ENCODE data around the gene SP3.

The SP3 gene

DNA sequence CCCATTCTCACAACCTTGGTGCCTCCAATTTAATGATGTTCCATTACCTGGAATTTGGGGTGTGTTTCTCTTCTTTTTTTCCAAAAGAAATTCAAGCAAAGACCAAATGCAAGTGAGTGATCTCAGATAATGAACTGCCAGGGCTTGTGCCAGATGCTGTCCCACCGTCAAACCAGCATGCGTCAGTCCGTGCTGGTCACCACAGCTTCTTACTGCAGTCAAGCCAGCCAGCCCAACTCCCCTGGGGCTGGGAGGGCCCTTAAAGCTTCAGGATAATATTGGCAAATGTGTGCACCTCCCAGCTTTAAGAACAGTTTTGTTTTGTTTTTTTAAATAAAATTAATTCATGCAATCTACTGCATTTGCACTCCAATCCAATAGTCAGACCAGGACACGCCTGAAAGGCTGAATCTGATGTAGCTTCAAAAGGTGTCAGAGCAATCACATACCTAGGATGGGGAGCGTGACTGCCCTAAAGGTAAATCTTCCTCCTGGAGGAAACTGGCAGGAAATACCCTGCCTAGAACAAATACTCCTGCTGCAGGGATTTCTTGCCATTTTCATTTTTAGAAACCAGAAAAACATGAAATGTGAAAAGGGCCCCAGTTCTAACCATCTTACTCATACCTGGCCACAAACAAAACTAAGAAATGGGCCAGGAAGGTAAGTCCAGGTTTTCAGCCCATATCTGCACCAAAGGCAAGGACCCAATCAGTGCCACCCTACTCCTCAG lies 26.8 kb upstream of the SP3 start:
- TF ChIP-seq POLR2A (IDR thresholded peaks at IDR 0.05; ENCODE audit: extremely low read depth, insufficient read length) (no peak), MYC (IDR thresholded peaks at IDR 0.05; ENCODE audit: low read depth, low read length) (no peak)
- TF ChIP-seq, protein P1, sequence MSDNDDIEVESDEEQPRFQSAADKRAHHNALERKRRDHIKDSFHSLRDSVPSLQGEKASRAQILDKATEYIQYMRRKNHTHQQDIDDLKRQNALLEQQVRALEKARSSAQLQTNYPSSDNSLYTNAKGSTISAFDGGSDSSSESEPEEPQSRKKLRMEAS (IDR thresholded peaks at IDR 0.05; ENCODE audit: low read depth, low read length), result no peak
- TF ChIP-seq, protein P2, sequence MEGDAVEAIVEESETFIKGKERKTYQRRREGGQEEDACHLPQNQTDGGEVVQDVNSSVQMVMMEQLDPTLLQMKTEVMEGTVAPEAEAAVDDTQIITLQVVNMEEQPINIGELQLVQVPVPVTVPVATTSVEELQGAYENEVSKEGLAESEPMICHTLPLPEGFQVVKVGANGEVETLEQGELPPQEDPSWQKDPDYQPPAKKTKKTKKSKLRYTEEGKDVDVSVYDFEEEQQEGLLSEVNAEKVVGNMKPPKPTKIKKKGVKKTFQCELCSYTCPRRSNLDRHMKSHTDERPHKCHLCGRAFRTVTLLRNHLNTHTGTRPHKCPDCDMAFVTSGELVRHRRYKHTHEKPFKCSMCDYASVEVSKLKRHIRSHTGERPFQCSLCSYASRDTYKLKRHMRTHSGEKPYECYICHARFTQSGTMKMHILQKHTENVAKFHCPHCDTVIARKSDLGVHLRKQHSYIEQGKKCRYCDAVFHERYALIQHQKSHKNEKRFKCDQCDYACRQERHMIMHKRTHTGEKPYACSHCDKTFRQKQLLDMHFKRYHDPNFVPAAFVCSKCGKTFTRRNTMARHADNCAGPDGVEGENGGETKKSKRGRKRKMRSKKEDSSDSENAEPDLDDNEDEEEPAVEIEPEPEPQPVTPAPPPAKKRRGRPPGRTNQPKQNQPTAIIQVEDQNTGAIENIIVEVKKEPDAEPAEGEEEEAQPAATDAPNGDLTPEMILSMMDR (IDR thresholded peaks at IDR 0.05; ENCODE audit: low read depth, low read length), result no peak
- DNase-seq (ENCODE audit: low read depth), result no peak
- H3K4me3 ChIP-seq (ENCODE audit: low read depth, low read length), result no peak overlapping the region

DNA sequence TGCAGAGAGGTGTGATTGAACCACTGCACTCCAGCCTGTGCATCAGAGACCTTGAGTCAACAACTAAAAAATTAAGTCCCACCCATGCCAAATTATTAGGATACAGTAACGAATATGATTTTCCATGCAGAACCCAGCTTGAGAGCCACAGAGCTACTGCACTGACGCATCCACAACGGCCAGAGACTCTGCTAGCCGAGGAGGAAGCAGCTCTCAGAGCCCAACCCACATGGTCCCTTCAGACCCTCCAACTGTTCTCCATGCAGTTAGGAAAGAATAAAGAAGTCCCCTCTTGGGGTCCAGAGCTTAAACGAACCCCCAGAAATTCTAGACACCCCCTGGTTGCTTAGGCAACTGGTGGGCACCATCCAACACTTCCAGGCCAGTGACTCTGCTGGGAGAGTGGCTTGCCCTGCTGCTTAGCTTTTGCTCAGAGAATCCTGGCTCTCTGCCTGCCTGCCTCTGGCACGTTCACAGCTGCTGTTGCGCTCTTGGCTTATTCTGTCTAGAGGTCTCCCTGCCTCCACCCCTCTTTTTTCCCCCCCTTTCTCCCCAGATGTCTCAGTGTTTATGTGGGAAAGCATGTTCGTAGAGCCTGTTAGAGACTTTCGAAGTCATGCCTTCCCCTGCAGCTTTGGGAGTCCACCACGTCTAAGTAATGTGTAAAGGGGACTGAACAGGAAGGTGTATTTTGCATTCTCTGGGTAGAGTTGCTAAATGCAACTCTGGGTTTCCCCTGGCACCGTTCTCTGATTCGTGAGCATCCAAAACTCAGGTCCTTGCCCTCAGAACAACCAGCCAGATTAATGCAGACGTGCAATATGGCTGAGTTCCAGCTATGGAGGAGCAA lies 26.0 kb upstream of the SP3 start:
- no peak overlapping the region for H3K4me3 ChIP-seq (ENCODE audit: low read depth, low read length)
- DNase-seq (ENCODE audit: low read depth), result no peak
- no peak for TF ChIP-seq POLR2A (IDR thresholded peaks at IDR 0.05; ENCODE audit: extremely low read depth, insufficient read length)
- TF ChIP-seq MYC (IDR thresholded peaks at IDR 0.05; ENCODE audit: low read depth, low read length), result no peak
- TF ChIP-seq, protein P2 (IDR thresholded peaks at IDR 0.05; ENCODE audit: low read depth, low read length), result no peak
- TF ChIP-seq, protein P1 (IDR thresholded peaks at IDR 0.05; ENCODE audit: low read depth, low read length), result no peak

DNA sequence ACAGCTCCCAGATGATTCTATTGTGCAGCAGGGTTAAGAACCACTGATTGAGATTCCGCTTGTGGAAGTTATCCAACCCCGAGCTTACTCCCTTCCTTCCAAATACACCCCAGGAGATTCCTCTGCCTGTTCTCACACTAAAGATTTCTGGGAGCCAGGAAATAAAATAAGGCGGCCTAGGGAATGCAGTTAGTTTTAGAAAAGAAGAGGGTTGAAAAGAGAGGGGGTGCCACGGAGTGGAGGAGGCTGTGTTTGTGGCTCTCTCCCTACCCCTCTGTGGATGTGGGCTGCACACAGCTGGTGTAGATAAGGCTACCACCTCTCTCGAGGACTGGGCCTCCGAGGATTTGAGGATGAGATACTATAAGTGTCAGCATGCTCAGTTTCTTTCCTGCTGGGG lies 25.1 kb upstream of the SP3 start:
- no peak overlapping the region for H3K4me3 ChIP-seq (ENCODE audit: low read depth, low read length)
- no peak for DNase-seq (ENCODE audit: low read depth)
- no peak for TF ChIP-seq MYC (IDR thresholded peaks at IDR 0.05; ENCODE audit: low read depth, low read length)

DNA sequence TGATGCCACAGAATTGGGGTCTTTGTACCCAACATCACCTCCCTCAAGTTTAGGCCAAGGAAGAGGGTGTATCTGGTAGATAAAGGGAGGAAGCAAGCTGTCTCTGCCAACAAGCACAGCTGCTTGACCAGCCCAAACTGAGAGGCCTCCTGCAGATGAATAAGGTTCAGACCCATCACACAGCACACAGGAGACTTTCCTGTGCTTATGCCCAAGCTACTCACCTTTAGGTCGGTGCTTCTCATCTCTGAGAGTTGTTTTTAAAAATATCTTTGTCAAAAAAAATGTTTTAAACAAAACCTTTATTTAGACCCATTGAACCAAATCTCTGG lies 24.7 kb upstream of the SP3 start:
- no peak overlapping the region for H3K4me3 ChIP-seq (ENCODE audit: low read depth, low read length)
- TF ChIP-seq MYC (IDR thresholded peaks at IDR 0.05; ENCODE audit: low read depth, low read length), result no peak
- TF ChIP-seq, protein P1 (IDR thresholded peaks at IDR 0.05; ENCODE audit: low read depth, low read length), result no peak
- TF ChIP-seq POLR2A (IDR thresholded peaks at IDR 0.05; ENCODE audit: extremely low read depth, insufficient read length), result no peak
- TF ChIP-seq, protein P2 (IDR thresholded peaks at IDR 0.05; ENCODE audit: low read depth, low read length), result no peak
- DNase-seq (ENCODE audit: low read depth), result no peak

DNA sequence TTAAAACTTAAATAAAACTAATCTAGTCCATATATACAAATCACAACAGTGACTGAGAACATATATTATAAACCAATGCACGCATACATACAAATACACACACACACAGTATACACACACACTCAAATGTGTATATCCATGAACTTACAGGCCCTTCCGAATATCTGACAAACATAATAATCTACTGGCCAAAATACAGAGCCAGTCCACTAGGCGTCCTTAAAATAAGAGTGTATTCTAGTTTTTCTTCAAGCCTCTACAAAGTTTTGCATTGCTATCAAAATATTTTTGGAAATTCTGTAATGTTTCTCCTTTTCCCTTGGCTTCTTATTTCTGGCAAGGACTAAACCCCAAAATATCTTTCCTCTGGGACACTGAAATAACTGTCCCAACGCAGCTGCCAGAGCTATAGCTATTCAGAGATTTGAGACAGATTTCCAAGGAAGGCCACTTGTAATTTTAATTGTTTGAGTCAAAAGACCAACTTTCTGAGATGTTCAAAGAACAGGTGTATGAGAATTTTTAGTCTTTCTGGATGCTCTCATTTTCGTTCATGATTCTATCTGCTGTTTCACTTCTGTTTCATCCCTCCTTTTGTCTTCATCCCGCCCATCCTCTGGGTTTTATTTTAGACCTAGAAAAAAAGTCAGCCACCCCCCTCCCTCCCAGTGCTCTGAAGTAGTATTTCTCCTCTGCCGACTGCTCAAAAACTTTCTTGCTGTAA lies 24.1 kb upstream of the SP3 start:
- H3K4me3 ChIP-seq (ENCODE audit: low read depth, low read length), result no peak overlapping the region
- TF ChIP-seq, protein P2 (IDR thresholded peaks at IDR 0.05; ENCODE audit: low read depth, low read length), result no peak
- TF ChIP-seq, protein P1 (IDR thresholded peaks at IDR 0.05; ENCODE audit: low read depth, low read length), result no peak
- TF ChIP-seq MYC (IDR thresholded peaks at IDR 0.05; ENCODE audit: low read depth, low read length) (no peak), POLR2A (IDR thresholded peaks at IDR 0.05; ENCODE audit: extremely low read depth, insufficient read length) (no peak)
- no peak for DNase-seq (ENCODE audit: low read depth)

DNA sequence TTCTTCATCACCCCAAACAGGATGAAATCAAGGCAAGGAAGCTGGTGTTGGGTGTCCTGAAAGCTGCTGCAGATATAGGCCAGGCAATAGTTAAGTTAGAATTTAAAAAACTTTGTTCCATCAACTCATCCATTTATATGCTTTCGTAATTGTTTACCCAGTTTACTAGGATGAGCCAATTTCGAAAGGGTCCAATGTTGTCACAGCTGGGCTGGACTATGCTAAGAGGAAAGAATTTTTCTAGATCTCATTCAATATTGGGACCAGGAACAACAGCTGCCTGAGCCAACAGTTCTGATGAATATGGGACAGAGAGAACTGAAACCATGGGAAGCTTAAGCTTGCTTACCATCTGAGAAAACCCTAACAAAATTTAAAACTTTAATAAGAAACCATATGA lies 21.6 kb upstream of the SP3 start:
- DNase-seq (ENCODE audit: low read depth), result no peak
- TF ChIP-seq, protein P2 (IDR thresholded peaks at IDR 0.05; ENCODE audit: low read depth, low read length), result no peak
- no peak for TF ChIP-seq MYC (IDR thresholded peaks at IDR 0.05; ENCODE audit: low read depth, low read length)
- TF ChIP-seq, protein P1 (IDR thresholded peaks at IDR 0.05; ENCODE audit: low read depth, low read length), result no peak
- no peak for TF ChIP-seq POLR2A (IDR thresholded peaks at IDR 0.05; ENCODE audit: extremely low read depth, insufficient read length)
- H3K4me3 ChIP-seq (ENCODE audit: low read depth, low read length), result no peak overlapping the region
